ENCODE measurements around the gene TAB3. TPM values are rescaled to one million over a fixed set of nuclear protein-coding genes. Genes with fewer than 3 reads are reported as not detected.

TAB3 gene
- total RNA-seq, 1 donor from 2014 or later = 9.2 TPM

DNA sequence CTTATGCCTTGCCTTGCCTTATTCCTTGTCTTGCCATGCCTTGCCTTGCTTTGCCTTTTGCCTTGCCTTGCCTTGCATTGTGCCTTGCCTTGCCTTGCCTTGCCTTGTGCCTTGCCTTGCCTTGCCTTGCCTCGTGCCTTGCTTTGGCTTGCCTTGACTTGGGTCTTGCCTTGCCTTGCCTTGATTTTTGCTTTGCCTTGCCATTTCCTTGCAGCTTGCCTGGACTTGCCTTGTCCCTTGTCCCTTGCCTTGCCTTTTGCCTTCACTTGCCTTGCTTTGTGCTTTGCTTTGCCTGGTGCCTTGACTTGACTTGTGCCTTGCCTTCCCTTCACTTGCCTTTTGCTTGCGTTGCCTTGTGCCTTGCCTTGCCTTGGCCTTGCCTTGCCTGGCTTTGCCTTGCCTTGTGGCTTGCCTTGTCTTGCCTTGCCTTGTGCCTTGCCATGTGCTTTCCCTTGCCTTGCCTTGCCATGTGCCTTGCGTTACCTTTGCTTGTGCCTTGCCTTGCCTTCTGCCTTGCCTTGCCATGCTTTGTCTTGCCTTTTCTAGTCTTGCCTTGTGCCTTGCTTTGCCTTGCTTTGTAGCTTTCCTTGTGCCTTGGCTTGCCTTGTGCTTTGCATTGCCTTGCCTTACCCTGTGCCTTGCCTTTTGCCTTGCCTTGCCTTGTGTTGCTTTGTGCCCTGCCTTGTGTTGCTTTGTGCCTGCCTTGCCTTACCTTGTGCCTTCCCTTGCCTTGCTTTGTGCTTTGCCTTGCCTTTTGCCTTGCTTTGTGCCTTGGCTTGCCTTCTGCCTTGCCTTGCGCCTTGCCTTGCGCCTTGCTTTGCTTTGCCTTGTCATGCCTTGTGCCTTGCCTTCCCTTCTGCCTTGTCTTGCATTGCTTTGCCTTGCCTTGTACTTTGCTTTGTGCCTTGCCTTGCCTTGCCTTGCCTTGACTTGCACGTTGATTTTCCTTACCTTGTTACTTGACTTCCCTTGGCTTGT lies 92.8 kb downstream of the TAB3 start:
- no peak for DNase-seq (ENCODE audit: low spot score)
- no peaks in the 10 kb centered on the region for H3K36me3 Mint-ChIP-seq (ENCODE audit: low read depth)
- no peaks in the 10 kb centered on the region for H3K27me3 Mint-ChIP-seq (ENCODE audit: low read depth)
- H3K27ac Mint-ChIP-seq (ENCODE audit: unreplicated experiment) = no peak overlapping the region
- no peak overlapping the region for H3K4me3 Mint-ChIP-seq (ENCODE audit: unreplicated experiment)
- peaks cover 41% of the 10 kb centered on the region for H3K9me3 Mint-ChIP-seq (ENCODE audit: low read depth)
- no peaks in the 10 kb centered on the region for H3K4me1 Mint-ChIP-seq (ENCODE audit: low read depth)
- TF ChIP-seq, protein P1, sequence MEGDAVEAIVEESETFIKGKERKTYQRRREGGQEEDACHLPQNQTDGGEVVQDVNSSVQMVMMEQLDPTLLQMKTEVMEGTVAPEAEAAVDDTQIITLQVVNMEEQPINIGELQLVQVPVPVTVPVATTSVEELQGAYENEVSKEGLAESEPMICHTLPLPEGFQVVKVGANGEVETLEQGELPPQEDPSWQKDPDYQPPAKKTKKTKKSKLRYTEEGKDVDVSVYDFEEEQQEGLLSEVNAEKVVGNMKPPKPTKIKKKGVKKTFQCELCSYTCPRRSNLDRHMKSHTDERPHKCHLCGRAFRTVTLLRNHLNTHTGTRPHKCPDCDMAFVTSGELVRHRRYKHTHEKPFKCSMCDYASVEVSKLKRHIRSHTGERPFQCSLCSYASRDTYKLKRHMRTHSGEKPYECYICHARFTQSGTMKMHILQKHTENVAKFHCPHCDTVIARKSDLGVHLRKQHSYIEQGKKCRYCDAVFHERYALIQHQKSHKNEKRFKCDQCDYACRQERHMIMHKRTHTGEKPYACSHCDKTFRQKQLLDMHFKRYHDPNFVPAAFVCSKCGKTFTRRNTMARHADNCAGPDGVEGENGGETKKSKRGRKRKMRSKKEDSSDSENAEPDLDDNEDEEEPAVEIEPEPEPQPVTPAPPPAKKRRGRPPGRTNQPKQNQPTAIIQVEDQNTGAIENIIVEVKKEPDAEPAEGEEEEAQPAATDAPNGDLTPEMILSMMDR (IDR thresholded peaks at IDR 0.05) = no peak

DNA sequence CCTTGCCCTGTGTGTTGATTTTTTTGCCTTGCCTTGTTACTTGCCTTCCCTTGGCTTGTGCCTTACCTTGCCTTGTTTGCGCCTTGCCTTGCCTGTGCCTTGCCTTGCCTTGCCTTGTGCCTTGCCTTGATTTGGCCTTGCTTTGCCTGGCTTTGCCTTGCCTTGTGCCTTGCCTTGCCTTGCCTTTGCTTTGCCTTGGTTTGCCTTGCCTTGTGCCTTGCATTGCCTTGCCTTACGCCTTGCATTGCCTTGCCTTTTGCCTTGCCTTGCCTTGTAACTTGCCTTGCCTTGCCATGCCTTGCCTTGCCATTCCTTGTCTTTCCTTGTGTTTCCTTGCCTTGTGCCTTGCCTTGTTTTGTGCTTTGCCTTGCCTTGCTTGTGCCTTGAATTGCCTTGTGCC lies 94.6 kb downstream of the TAB3 start:
- no peak for DNase-seq (ENCODE audit: low spot score)
- H3K9me3 Mint-ChIP-seq (ENCODE audit: low read depth) = peaks cover 48% of the 10 kb centered on the region
- H3K4me1 Mint-ChIP-seq (ENCODE audit: low read depth) = no peaks in the 10 kb centered on the region
- no peak overlapping the region for H3K4me3 Mint-ChIP-seq (ENCODE audit: unreplicated experiment)
- H3K27ac Mint-ChIP-seq (ENCODE audit: unreplicated experiment) = no peak overlapping the region
- no peaks in the 10 kb centered on the region for H3K27me3 Mint-ChIP-seq (ENCODE audit: low read depth)
- TF ChIP-seq, protein P1 (IDR thresholded peaks at IDR 0.05) = no peak
- H3K36me3 Mint-ChIP-seq (ENCODE audit: low read depth) = no peaks in the 10 kb centered on the region

DNA sequence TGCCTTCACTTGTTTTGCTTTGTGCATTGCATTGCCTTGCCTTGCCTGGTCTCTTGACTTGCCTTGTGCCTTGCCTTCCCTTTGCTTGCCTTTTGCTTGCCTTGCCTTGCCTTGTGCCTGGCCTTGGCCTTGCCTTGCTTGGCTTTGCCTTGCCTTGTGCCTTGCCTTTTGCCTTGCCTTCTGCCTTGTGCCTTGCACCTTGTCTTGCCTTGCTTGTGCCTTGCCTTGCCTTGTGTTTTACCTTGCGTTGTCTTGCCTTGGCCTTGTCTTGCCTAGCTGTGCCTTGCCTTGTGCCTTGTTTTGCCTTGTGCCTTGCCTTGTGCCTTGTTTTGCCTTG lies 95.3 kb downstream of the TAB3 start:
- Mint-ChIP-seq H3K4me3 (ENCODE audit: unreplicated experiment) (no peak overlapping the region), H3K27me3 (ENCODE audit: low read depth) (no peaks in the 10 kb centered on the region), H3K36me3 (ENCODE audit: low read depth) (no peaks in the 10 kb centered on the region), H3K9me3 (ENCODE audit: low read depth) (peaks cover 55% of the 10 kb centered on the region), H3K4me1 (ENCODE audit: low read depth) (no peaks in the 10 kb centered on the region), H3K27ac (ENCODE audit: unreplicated experiment) (no peak overlapping the region)
- no peak for DNase-seq (ENCODE audit: low spot score)
- TF ChIP-seq, protein P1 (IDR thresholded peaks at IDR 0.05) = no peak

DNA sequence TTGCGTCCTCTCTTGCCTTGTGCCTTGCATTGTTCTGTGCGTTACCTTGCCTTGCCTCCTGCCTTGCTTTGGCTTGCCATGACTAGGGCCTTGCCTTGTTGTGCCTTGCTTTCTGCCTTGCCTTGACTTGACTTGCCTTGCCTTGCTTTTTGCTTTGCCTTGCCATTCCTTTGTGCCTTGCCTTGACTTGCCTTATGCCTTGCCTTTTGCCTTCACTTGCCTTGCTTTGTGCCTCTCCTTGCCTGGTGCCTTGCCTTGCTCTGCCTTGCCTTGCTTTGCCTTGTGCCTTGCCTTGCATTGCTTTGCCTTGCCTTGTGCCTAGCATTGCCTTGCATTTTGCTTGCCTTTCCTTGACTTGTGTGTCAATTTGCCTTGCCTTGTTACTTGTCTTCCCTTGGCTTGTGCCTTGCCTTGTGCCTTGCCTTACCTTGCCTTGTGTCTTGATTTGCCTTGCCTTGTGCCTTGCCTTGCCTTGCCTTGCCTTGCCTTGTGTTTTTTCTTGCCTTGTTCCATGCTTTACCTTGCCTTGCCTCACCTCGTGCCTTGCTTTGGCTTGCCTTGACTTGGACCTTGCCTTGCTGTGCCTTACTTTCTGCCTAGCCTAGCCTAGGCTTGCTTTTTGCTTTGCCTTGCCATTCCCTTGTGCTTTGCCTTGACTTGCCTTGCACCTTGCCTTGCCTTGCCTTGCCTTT lies 95.8 kb downstream of the TAB3 start:
- DNase-seq (ENCODE audit: low spot score) = no peak
- H3K27me3 Mint-ChIP-seq (ENCODE audit: low read depth) = no peaks in the 10 kb centered on the region
- H3K36me3 Mint-ChIP-seq (ENCODE audit: low read depth) = no peaks in the 10 kb centered on the region
- TF ChIP-seq, protein P1 (IDR thresholded peaks at IDR 0.05) = no peak
- H3K4me3 Mint-ChIP-seq (ENCODE audit: unreplicated experiment) = no peak overlapping the region
- no peaks in the 10 kb centered on the region for H3K4me1 Mint-ChIP-seq (ENCODE audit: low read depth)
- H3K27ac Mint-ChIP-seq (ENCODE audit: unreplicated experiment) = no peak overlapping the region
- H3K9me3 Mint-ChIP-seq (ENCODE audit: low read depth) = peaks cover 55% of the 10 kb centered on the region
